GM15510 (cell line): ENCODE results near the gene WDR18.
A peak's percentile ranks its signal among the peaks of the same experiment; 100 is the strongest.

ENCODE experiments used
- POLR2A ChIP-seq: IDR thresholded peaks from 3 replicates; pipeline ENCODE4 v1.6.1; 2011; ENCODE audit warnings: borderline replicate concordance; ENCODE audit not compliant: insufficient read length; ENCODE audit errors: extremely low read depth

WDR18 gene

DNA sequence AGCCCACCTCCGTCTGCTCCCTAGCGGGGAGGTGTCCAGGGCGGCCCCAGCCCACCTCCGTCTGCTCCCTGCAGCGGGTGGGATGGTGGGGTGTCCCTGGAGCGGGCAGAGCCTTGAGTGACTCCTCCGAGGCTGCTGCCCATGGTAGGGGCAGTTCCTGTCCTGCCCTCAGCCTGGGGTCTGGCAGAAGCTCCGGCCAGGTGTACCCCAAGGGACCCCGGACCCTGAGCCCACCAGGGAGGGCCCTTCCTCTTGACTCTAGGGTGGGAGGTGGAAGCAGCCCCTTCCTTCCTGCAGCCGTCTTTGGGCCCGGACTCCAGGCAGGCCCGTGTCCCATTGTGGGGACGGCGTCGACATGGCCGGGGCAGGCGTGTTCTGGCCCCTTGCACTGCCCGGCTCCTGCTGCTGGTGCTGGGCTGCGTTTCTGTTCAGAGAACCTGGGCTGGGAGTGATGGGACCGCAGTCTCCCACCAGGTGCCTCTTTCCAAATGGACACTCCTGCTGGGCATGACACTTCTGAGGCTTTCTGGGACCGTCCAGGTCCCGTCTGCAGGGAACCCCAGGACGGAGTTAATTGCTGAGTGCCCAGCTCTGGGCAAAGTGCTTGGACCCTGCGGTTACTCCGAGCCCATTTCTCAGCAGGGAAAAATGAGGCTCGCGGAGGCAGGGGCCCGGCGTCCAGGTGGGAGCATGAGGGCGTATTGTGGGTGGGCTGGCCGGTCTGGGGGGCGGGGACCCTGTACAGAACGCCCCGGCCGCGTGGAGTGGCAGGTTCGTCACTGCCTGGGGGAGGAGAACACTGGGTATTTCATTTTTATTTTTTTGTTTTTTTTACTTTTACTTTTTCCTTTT is 38.5 kb upstream of the WDR18 start:
- no peak for TF ChIP-seq POLR2A

- no peak for TF ChIP-seq POLR2A
Measured at GRCh38 chr19:947090-947706, 36.9 kb upstream of the WDR18 start.

GRCh38 chr19:947707-948539 is 36.2 kb upstream of the WDR18 start:
- TF ChIP-seq POLR2A: no peak

GRCh38 chr19:948842-949496 is 35.2 kb upstream of the WDR18 start:
- TF ChIP-seq POLR2A: no peak

- no peak for TF ChIP-seq POLR2A
Measured at GRCh38 chr19:950352-951066, 33.6 kb upstream of the WDR18 start.

- TF ChIP-seq POLR2A: no peak
Measured at GRCh38 chr19:952049-952679, 32.0 kb upstream of the WDR18 start.

- no peak for TF ChIP-seq POLR2A
Measured at GRCh38 chr19:952680-953444, 31.3 kb upstream of the WDR18 start.

DNA sequence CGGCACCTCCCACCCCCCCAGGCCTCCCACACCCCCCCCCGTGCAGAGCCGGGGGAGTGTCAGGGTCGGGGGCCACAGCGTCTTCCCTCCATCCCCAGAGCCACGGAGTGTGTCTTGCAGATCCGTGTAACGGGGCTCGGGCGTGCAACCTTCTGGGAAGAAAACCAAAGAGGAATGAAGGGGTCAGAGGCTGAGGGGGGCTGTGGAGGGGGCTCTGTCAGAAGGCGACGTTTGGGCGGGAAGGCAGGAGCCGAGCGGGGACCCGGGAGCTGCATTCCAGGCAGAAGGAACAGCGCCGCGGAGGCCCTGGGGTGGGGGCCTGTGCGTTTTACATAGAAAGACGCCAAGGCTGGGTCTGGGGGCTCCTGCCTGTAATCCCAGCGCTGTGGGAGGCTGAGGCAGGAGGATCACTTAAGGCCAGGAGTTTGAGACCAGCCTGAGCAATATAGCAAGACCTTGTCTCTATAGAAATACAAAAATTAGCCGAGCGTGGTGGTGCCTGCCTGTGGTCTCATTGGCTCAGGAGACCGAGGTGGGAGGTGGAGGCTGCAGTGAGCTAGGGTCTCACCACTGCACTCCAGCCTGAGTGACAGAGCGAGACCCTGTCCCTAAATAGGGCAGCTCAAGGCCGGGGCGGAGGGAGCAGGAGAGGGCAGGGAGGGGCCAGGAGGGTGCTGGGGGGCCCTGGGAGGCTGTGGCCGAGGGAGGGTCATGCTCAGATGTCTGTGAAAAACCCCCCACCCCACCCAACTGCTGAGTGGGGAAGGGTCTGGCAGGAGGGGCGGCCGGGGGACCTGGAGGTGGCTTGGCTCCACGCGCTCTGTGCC is 30.5 kb upstream of the WDR18 start:
- TF ChIP-seq POLR2A: no peak

DNA sequence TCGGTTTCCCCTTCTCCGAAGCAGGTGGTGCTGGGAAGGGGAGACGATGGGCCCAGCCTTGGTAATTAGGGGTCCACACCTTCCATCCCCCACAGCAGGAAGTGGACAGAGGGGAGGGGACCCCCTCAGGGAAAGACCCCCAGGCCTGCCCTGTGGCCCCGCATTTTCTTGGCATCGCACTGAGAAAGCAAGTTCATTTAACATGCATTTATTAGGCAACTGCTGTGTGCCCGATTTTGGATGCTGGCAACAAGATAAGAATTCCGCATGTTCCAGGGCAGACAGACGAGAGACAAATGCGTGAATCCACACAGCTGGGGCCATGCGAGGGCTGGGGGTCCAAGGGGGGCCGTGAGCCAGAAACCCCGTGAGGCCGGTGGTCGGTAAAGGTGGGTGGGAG is 29.9 kb upstream of the WDR18 start:
- no peak for TF ChIP-seq POLR2A

GRCh38 chr19:954672-955494 is 29.3 kb upstream of the WDR18 start:
- peak; percentile 49 for TF ChIP-seq POLR2A
